ENCODE data around the gene RHBDF1. TPM values are rescaled to one million over a fixed set of nuclear protein-coding genes. Genes with fewer than 3 reads are reported as not detected.

Gene RHBDF1
- polyA plus RNA-seq, 1 donor from 2014 or later, result 0.21 TPM

GRCh38 chr16:42691-43090, 29.7 kb downstream of the RHBDF1 start:
- no peak overlapping the region for H3K9ac ChIP-seq (ENCODE audit: low read length)
- H3K4me3 ChIP-seq (ENCODE audit: low read length), result no peak overlapping the region
- H3K27me3 ChIP-seq (ENCODE audit: insufficient read depth, low read depth, low read length), result no peaks in the 10 kb centered on the region
- no peaks in the 10 kb centered on the region for H3F3A ChIP-seq (ENCODE audit: insufficient read depth, low read length, poor library complexity, severe bottlenecking)
- no peak overlapping the region for H3K4me2 ChIP-seq (ENCODE audit: low read length)
- H4K20me1 ChIP-seq (ENCODE audit: insufficient read depth), result no peaks in the 10 kb centered on the region
- H3K36me3 ChIP-seq (ENCODE audit: insufficient read depth, low read length), result no peaks in the 10 kb centered on the region
- H3K79me2 ChIP-seq (replicated peaks; ENCODE audit: insufficient read depth, low read length), result no peaks in the 10 kb centered on the region
- H3K27ac ChIP-seq (ENCODE audit: low read length), result no peak overlapping the region
- no peak for TF ChIP-seq EP300 (conservative IDR thresholded peaks at IDR 0.05; ENCODE audit: poor library complexity, severe bottlenecking)
- no peak for TF ChIP-seq MXI1 (conservative IDR thresholded peaks at IDR 0.05; ENCODE audit: poor library complexity, severe bottlenecking)
- TF ChIP-seq SMC3 (conservative IDR thresholded peaks at IDR 0.05; ENCODE audit: poor library complexity), result no peak
- TF ChIP-seq EZH2 (IDR thresholded peaks at IDR 0.05; ENCODE audit: borderline replicate concordance, insufficient read depth, low read length, poor library complexity, severe bottlenecking), result no peak
- no peak for TF ChIP-seq RAD21 (conservative IDR thresholded peaks at IDR 0.05)
- no peak for TF ChIP-seq CTCF (IDR thresholded peaks at IDR 0.05; ENCODE audit: poor library complexity, severe bottlenecking)
- TF ChIP-seq, protein P1, sequence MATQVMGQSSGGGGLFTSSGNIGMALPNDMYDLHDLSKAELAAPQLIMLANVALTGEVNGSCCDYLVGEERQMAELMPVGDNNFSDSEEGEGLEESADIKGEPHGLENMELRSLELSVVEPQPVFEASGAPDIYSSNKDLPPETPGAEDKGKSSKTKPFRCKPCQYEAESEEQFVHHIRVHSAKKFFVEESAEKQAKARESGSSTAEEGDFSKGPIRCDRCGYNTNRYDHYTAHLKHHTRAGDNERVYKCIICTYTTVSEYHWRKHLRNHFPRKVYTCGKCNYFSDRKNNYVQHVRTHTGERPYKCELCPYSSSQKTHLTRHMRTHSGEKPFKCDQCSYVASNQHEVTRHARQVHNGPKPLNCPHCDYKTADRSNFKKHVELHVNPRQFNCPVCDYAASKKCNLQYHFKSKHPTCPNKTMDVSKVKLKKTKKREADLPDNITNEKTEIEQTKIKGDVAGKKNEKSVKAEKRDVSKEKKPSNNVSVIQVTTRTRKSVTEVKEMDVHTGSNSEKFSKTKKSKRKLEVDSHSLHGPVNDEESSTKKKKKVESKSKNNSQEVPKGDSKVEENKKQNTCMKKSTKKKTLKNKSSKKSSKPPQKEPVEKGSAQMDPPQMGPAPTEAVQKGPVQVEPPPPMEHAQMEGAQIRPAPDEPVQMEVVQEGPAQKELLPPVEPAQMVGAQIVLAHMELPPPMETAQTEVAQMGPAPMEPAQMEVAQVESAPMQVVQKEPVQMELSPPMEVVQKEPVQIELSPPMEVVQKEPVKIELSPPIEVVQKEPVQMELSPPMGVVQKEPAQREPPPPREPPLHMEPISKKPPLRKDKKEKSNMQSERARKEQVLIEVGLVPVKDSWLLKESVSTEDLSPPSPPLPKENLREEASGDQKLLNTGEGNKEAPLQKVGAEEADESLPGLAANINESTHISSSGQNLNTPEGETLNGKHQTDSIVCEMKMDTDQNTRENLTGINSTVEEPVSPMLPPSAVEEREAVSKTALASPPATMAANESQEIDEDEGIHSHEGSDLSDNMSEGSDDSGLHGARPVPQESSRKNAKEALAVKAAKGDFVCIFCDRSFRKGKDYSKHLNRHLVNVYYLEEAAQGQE (IDR thresholded peaks at IDR 0.05; ENCODE audit: borderline replicate concordance), result no peak
- no peak for TF ChIP-seq TAF1 (IDR thresholded peaks at IDR 0.05; ENCODE audit: low read depth)
- no peak for TF ChIP-seq POLR2AphosphoS5 (IDR thresholded peaks at IDR 0.05)
- H3K9me2 ChIP-seq (ENCODE audit: insufficient read depth, low read length), result no peaks in the 10 kb centered on the region
- H3K9me3 ChIP-seq (ENCODE audit: low read length), result no peaks in the 10 kb centered on the region
- H2AFZ ChIP-seq (ENCODE audit: low read depth, low read length), result no peak overlapping the region

- no peak for TF ChIP-seq CTCF (IDR thresholded peaks at IDR 0.05; ENCODE audit: poor library complexity, severe bottlenecking)
- TF ChIP-seq, protein P1 (IDR thresholded peaks at IDR 0.05; ENCODE audit: borderline replicate concordance), result no peak
- no peak for TF ChIP-seq MXI1 (conservative IDR thresholded peaks at IDR 0.05; ENCODE audit: poor library complexity, severe bottlenecking)
- no peak for TF ChIP-seq EP300 (conservative IDR thresholded peaks at IDR 0.05; ENCODE audit: poor library complexity, severe bottlenecking)
- no peak for TF ChIP-seq TAF1 (IDR thresholded peaks at IDR 0.05; ENCODE audit: low read depth)
- no peak for TF ChIP-seq EZH2 (IDR thresholded peaks at IDR 0.05; ENCODE audit: borderline replicate concordance, insufficient read depth, low read length, poor library complexity, severe bottlenecking)
- TF ChIP-seq RAD21 (conservative IDR thresholded peaks at IDR 0.05), result no peak
- no peak for TF ChIP-seq SMC3 (conservative IDR thresholded peaks at IDR 0.05; ENCODE audit: poor library complexity)
- TF ChIP-seq POLR2AphosphoS5 (IDR thresholded peaks at IDR 0.05), result no peak
- no peaks in the 10 kb centered on the region for H3K9me2 ChIP-seq (ENCODE audit: insufficient read depth, low read length)
- H3K4me3 ChIP-seq (ENCODE audit: low read length), result no peak overlapping the region
- no peaks in the 10 kb centered on the region for H3K79me2 ChIP-seq (replicated peaks; ENCODE audit: insufficient read depth, low read length)
- H4K20me1 ChIP-seq (ENCODE audit: insufficient read depth), result no peaks in the 10 kb centered on the region
- H2AFZ ChIP-seq (ENCODE audit: low read depth, low read length), result no peak overlapping the region
- H3K36me3 ChIP-seq (ENCODE audit: insufficient read depth, low read length), result no peaks in the 10 kb centered on the region
- no peaks in the 10 kb centered on the region for H3F3A ChIP-seq (ENCODE audit: insufficient read depth, low read length, poor library complexity, severe bottlenecking)
- H3K27ac ChIP-seq (ENCODE audit: low read length), result no peak overlapping the region
- no peak overlapping the region for H3K9ac ChIP-seq (ENCODE audit: low read length)
- no peak overlapping the region for H3K4me2 ChIP-seq (ENCODE audit: low read length)
- H3K9me3 ChIP-seq (ENCODE audit: low read length), result no peaks in the 10 kb centered on the region
- no peaks in the 10 kb centered on the region for H3K27me3 ChIP-seq (ENCODE audit: insufficient read depth, low read depth, low read length)
Measured at GRCh38 chr16:42069-42457, 30.4 kb downstream of the RHBDF1 start.
